ENCODE measurements around the gene PPIF. TPM values are rescaled to one million over a fixed set of nuclear protein-coding genes. Genes with fewer than 3 reads are reported as not detected.

The PPIF gene
- total and polyA plus RNA-seq, 2 of the 13 experiments (the other 11 are each of a cell fraction or from before 2014, with no cell fraction given), result 147 to 157 TPM

- TF ChIP-seq ZNF644 (CRISPR knock-in tag; IDR thresholded peaks at IDR 0.05; ENCODE audit: low read depth) (no peak), WIZ (CRISPR knock-in tag; IDR thresholded peaks at IDR 0.05) (no peak), HOXA3 (CRISPR knock-in tag; IDR thresholded peaks at IDR 0.05) (0 out of 2 replicates have a peak, but pooled peaks have one; percentile 16), SRY (CRISPR knock-in tag; IDR thresholded peaks at IDR 0.05) (no peak), CTCF (CRISPR knock-in tag; IDR thresholded peaks at IDR 0.05) (peak; percentile 86), SOX13 (IDR thresholded peaks at IDR 0.05) (no peak), SOX13 (CRISPR knock-in tag; conservative IDR thresholded peaks at IDR 0.05 in 1 of 2, IDR thresholded peaks at IDR 0.05 in 1 of 2) (no peak), ZXDC (CRISPR knock-in tag; IDR thresholded peaks at IDR 0.05) (no peak), ZNF20 (CRISPR knock-in tag; IDR thresholded peaks at IDR 0.05) (no peak), ZNF10 (CRISPR knock-in tag; IDR thresholded peaks at IDR 0.05; ENCODE audit: borderline replicate concordance, low read depth) (no peak), ZFX (CRISPR knock-in tag; IDR thresholded peaks at IDR 0.05; ENCODE audit: low read depth) (peak; percentile 24; the same call in 1 of the 2 replicates), ZNF710 (CRISPR knock-in tag; IDR thresholded peaks at IDR 0.05; ENCODE audit: borderline replicate concordance) (no peak), ISX (CRISPR knock-in tag; conservative IDR thresholded peaks at IDR 0.05) (no peak), KDM5A (IDR thresholded peaks at IDR 0.05; ENCODE audit: borderline replicate concordance, low read length) (no peak), ZNF687 (CRISPR knock-in tag; IDR thresholded peaks at IDR 0.05) (peak; percentile 39), ZNF33B (CRISPR knock-in tag; IDR thresholded peaks at IDR 0.05) (no peak), STAG1 (CRISPR knock-in tag; IDR thresholded peaks at IDR 0.05) (peak; percentile 83), EZH2 (conservative IDR thresholded peaks at IDR 0.05; ENCODE audit: low read depth, low read length) (no peak), ZNF546 (CRISPR knock-in tag; conservative IDR thresholded peaks at IDR 0.05) (no peak)
Observed at GRCh38 chr10:79400146-79401004, 53.1 kb downstream of the PPIF start (continued).

Data from HepG2 (cell line).